Measurements from ENCODE around the gene BTBD9.

- TF ChIP-seq, protein P1, sequence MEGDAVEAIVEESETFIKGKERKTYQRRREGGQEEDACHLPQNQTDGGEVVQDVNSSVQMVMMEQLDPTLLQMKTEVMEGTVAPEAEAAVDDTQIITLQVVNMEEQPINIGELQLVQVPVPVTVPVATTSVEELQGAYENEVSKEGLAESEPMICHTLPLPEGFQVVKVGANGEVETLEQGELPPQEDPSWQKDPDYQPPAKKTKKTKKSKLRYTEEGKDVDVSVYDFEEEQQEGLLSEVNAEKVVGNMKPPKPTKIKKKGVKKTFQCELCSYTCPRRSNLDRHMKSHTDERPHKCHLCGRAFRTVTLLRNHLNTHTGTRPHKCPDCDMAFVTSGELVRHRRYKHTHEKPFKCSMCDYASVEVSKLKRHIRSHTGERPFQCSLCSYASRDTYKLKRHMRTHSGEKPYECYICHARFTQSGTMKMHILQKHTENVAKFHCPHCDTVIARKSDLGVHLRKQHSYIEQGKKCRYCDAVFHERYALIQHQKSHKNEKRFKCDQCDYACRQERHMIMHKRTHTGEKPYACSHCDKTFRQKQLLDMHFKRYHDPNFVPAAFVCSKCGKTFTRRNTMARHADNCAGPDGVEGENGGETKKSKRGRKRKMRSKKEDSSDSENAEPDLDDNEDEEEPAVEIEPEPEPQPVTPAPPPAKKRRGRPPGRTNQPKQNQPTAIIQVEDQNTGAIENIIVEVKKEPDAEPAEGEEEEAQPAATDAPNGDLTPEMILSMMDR (IDR thresholded peaks at IDR 0.05): no peak
- no peak for TF ChIP-seq POLR2A (IDR thresholded peaks at IDR 0.05)
Observed at GRCh38 chr6:38656896-38657295, 17.2 kb upstream of the BTBD9 start.
